ENCODE data around the gene SOSTDC1. TPM values are rescaled to one million over a fixed set of nuclear protein-coding genes. Genes with fewer than 3 reads are reported as not detected.

SOSTDC1 gene
- total RNA-seq, 1 experiment from 2014 or later = not detected

GRCh38 chr7:16463949-16464715 is 1.4 kb downstream of the SOSTDC1 start:
- no TSS peak for BruUV-seq (replicated peaks)
- H3K27me3 ChIP-seq (replicated peaks; ENCODE audit: insufficient read depth, low read depth, low read length, poor library complexity) = no peaks in the 10 kb centered on the region
- no peaks in the 10 kb centered on the region for H3K36me3 ChIP-seq (ENCODE audit: insufficient read depth, low read length, poor library complexity, severe bottlenecking)
- TF ChIP-seq EZH2 (IDR thresholded peaks at IDR 0.05; ENCODE audit: borderline replicate concordance, low read depth, low read length, poor library complexity, severe bottlenecking) (no peak), CTCF (conservative IDR thresholded peaks at IDR 0.05; ENCODE audit: low read depth, low read length) (no peak)
- intact Hi-C loops (cut with micrococcal nuclease; ENCODE audit: unreplicated experiment) = no loop called here
- H3K27ac ChIP-seq (ENCODE audit: low read depth, low read length, poor library complexity, severe bottlenecking) = no peak overlapping the region
- CTCF ChIA-PET = no interaction called here
- no peak for DNase-seq (ENCODE audit: low spot score)
- POLR2A ChIA-PET (ENCODE audit: low non-redundant PET) = no interaction called here
- peak overlapping the region; percentile 2 for H3K4me3 ChIP-seq (ENCODE audit: low read depth, low read length, poor library complexity, severe bottlenecking)
- peaks cover 43% of the 10 kb centered on the region for H3K4me1 ChIP-seq (ENCODE audit: insufficient read depth, low read length, poor library complexity, severe bottlenecking)
- H3K9me3 ChIP-seq (ENCODE audit: low read depth, low read length, poor library complexity, severe bottlenecking) = no peaks in the 10 kb centered on the region

GRCh38 chr7:16463520-16463919 is 2.0 kb downstream of the SOSTDC1 start:
- BruUV-seq (replicated peaks) = no TSS peak
- Histone ChIP-seq H3K4me1 (ENCODE audit: insufficient read depth, low read length, poor library complexity, severe bottlenecking) (peaks cover 43% of the 10 kb centered on the region), H3K9me3 (ENCODE audit: low read depth, low read length, poor library complexity, severe bottlenecking) (no peaks in the 10 kb centered on the region), H3K27me3 (replicated peaks; ENCODE audit: insufficient read depth, low read depth, low read length, poor library complexity) (no peaks in the 10 kb centered on the region), H3K27ac (ENCODE audit: low read depth, low read length, poor library complexity, severe bottlenecking) (no peak overlapping the region), H3K4me3 (ENCODE audit: low read depth, low read length, poor library complexity, severe bottlenecking) (peak overlapping the region; percentile 2), H3K36me3 (ENCODE audit: insufficient read depth, low read length, poor library complexity, severe bottlenecking) (no peaks in the 10 kb centered on the region)
- CTCF ChIA-PET = no interaction called here
- peak; percentile 39 for DNase-seq (ENCODE audit: low spot score)
- intact Hi-C loops (cut with micrococcal nuclease; ENCODE audit: unreplicated experiment) = no loop called here
- POLR2A ChIA-PET (ENCODE audit: low non-redundant PET) = no interaction called here
- no peak for TF ChIP-seq EZH2 (IDR thresholded peaks at IDR 0.05; ENCODE audit: borderline replicate concordance, low read depth, low read length, poor library complexity, severe bottlenecking)
- no peak for TF ChIP-seq CTCF (conservative IDR thresholded peaks at IDR 0.05; ENCODE audit: low read depth, low read length)

DNA sequence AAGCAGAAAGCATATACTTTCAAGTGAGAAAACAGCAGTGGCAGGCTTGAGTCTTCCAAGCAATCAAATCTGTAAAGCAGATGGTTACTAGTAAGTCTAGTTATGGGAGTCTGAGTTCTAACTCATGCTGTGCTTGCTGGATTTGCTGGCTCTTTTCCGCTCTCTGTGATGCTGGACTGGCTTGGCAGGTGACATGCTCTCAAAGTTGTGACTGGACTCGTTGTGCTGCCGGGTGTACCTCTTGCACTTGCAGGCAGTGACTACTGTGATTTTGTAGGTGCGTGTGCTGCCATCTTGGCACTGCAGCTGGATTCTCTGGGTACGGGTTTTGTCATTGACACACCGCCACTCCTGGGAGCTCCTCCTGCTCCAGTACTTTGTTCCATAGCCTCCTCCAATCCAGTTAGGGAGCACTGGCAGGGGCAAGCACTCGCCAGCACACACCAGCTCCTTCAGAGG is 3.1 kb downstream of the SOSTDC1 start:
- no peak for DNase-seq (ENCODE audit: low spot score)
- Histone ChIP-seq H3K36me3 (ENCODE audit: insufficient read depth, low read length, poor library complexity, severe bottlenecking) (no peaks in the 10 kb centered on the region), H3K27me3 (replicated peaks; ENCODE audit: insufficient read depth, low read depth, low read length, poor library complexity) (no peaks in the 10 kb centered on the region), H3K4me1 (ENCODE audit: insufficient read depth, low read length, poor library complexity, severe bottlenecking) (peaks cover 43% of the 10 kb centered on the region), H3K4me3 (ENCODE audit: low read depth, low read length, poor library complexity, severe bottlenecking) (no peak overlapping the region), H3K9me3 (ENCODE audit: low read depth, low read length, poor library complexity, severe bottlenecking) (no peaks in the 10 kb centered on the region), H3K27ac (ENCODE audit: low read depth, low read length, poor library complexity, severe bottlenecking) (no peak overlapping the region)
- no TSS peak for BruUV-seq (replicated peaks)
- CTCF ChIA-PET = no interaction called here
- intact Hi-C loops (cut with micrococcal nuclease; ENCODE audit: unreplicated experiment) = no loop called here
- TF ChIP-seq EZH2 (IDR thresholded peaks at IDR 0.05; ENCODE audit: borderline replicate concordance, low read depth, low read length, poor library complexity, severe bottlenecking) (no peak), CTCF (conservative IDR thresholded peaks at IDR 0.05; ENCODE audit: low read depth, low read length) (no peak)
- POLR2A ChIA-PET (ENCODE audit: low non-redundant PET) = no interaction called here
